ENCODE measurements around the gene CD2BP2. TPM values are rescaled to one million over a fixed set of nuclear protein-coding genes. Genes with fewer than 3 reads are reported as not detected.
A peak's percentile ranks its signal among the peaks of the same experiment; 100 is the strongest.

Gene CD2BP2
- total RNA-seq, 2 experiments from 2014 or later = 60.7 to 61.4 TPM

DNA sequence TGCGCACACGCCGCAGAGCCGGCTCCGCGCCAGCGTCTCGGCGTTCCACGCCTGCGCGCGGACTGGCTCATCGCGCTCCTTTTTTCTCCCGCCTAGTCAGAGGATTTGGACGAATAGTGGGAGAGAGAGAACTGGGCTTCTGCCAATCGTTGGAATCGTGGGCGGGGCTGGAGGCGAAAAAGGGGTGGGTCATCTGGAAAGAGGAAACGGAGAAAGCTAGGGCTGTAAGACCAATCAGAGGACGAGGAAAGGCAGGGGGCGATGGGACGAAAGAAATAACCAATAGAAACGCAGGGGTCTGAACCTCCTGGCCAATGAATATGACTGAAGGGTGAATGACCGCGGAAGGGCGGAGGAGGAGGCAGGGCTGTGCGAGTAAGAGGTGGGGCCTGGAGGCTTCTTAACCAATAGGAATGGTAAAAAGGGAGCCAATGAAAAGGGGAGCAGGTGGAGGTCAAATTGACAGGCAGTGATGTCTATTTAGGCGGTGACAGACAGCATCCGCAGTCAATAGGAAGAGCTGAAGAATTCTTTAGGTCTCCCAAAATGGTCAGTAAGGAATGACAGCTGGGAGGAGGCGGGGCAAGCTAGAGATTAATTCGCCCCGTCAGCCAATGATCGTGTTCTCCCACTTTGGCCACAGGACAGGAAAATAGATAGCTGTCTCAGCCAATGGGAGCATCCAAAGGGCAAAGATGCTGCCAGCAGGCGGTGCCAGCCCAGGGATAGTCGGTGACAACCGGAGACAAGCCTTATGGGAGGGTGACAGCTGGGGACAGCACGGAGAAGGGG lies 15.5 kb upstream of the CD2BP2 start, which contains the start of gene TBC1D10B:
Gene TBC1D10B (minus strand): TSS at position 39 of the 792 bp plus-strand sequence. CDS start 311 bp downstream, outside the sequence.
- H3K27ac Mint-ChIP-seq = peak within 1 kb of the TSS; percentile 95
- H3K4me3 Mint-ChIP-seq = peak within 1 kb of the TSS; percentile 91
- ChIA-PET CTCF (interaction anchor here (0.6 to 3.4 kb wide), 13 partner anchors 12 to 327 kb away, joined by 3 to 25 read pairs (median 5); partner anchors contain the start of genes CD2BP2, DCTPP1, SEPTIN1 and TBX6), POLR2A (interaction anchor here (0.7 to 3.5 kb wide), 6 partner anchors 9 to 280 kb away, joined by 3 to 16 read pairs (median 4); partner anchors contain the start of genes PRR14 and SEPTIN1)
- intact Hi-C loops (cut with micrococcal nuclease) = loop anchor here (1.0 to 10.0 kb wide), 8 partner anchors 8 to 554 kb away; partner anchors contain the start of genes CD2BP2, FBXL19, MVP and ZNF771
- peaks cover 3% of the 10 kb centered on the region for H3K27me3 Mint-ChIP-seq
- peak; percentile 100 for DNase-seq
- H3K9me3 Mint-ChIP-seq = no peaks in the 10 kb centered on the region
- peaks cover 24% of the 10 kb centered on the region for H3K36me3 Mint-ChIP-seq
- peaks cover 34% of the 10 kb centered on the region for H3K4me1 Mint-ChIP-seq (ENCODE audit: low read depth)

DNA sequence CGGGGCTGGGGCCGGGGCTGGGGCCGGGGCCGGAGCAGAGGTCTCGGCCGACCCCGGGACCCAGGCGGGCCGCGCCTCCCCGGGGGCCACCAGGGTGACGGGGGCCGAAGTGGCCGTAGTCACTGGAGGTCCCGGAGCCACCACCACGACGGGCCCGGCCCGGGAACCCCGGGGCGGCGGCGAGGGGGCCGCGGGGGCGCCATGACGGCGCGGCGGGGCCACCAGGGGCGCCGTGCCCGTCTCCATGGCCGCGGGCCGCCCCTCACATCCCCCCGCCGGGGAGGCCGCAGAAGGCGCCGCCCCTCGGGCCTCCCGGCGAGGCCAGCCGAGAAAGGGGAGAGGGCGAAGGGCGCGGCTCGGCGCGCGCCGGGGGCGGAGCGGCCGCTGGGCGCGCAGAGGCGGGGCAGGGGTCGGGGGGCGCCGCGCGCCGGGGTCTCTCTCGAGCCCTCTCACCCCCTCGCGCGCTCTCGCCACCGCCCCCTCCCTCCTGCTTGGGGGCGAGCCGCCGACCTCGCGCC lies 14.9 kb upstream of the CD2BP2 start:
- CTCF ChIA-PET = interaction anchor here (1.3 to 3.4 kb wide), 5 partner anchors 13 to 184 kb away, joined by 5 to 25 read pairs (median 11); partner anchors contain the start of genes CD2BP2, SEPTIN1 and ZNF771
- peaks cover 40% of the 10 kb centered on the region for H3K4me1 Mint-ChIP-seq (ENCODE audit: low read depth)
- intact Hi-C loops (cut with micrococcal nuclease) = loop anchor here (1.0 to 10.0 kb wide), 8 partner anchors 8 to 555 kb away; partner anchors contain the start of genes CD2BP2, FBXL19, MVP and ZNF771

DNA sequence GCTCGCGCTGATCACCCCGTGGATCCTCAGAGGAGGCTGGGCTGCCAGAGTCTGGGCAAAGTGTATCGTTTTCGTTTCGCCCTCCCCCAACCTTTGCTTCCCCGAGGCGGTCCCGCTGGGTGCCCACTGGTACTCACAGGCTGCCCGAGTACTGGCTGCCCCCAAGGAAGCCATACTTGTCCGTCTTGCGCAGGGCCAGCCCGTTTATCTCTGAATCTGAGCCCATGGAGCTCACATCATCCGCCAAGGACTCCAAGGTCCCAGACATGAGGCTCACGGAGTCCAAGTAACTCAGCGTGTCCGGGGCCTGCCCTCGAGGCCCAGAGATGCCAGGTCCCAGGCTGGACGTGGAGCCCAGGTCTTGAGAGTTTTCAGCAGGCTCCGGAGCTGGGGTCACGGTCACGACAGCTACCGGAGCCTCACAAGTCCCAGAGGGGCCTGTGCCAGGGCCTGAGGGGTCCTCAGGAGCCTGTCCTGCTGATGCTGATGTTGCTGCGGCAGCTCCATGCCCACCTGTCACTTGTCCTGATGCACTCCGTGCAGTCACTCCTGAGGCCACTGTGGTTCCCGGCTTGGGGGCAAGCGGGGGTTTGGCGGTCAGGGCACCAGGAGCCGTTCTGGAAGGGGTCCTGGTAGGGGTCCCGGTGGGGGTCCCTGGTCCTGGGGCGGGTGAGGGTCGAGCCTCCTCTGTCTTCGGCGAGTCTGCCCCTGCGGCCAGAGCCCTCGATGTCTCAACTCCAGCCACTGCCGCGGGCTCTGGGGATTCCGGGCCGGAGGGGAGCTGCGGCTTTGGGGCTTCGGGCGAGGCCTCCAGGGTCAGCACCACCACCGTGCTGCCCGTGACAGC lies 14.2 kb upstream of the CD2BP2 start:
- Mint-ChIP-seq H3K27ac (peak overlapping the region; percentile 49), H3K36me3 (peaks cover 36% of the 10 kb centered on the region), H3K4me1 (ENCODE audit: low read depth) (peaks cover 41% of the 10 kb centered on the region), H3K27me3 (peaks cover 3% of the 10 kb centered on the region), H3K9me3 (no peaks in the 10 kb centered on the region), H3K4me3 (peak overlapping the region; percentile 91)
- CTCF ChIA-PET = interaction anchor here (2.0 to 3.4 kb wide), 3 partner anchors 13 to 40 kb away, joined by 10 to 18 read pairs (median 11); partner anchors contain the start of genes CD2BP2 and SEPTIN1
- DNase-seq = no peak
- intact Hi-C loops (cut with micrococcal nuclease) = no loop called here
- POLR2A ChIA-PET = interaction anchor here (0.9 to 3.5 kb wide), 6 partner anchors 13 to 40 kb away, joined by 3 to 16 read pairs (median 4); partner anchors contain the start of genes SEPTIN1 and ZNF771

More for the DNA sequence above, 14.9 kb upstream of the CD2BP2 start:
- Mint-ChIP-seq H3K36me3 (peaks cover 29% of the 10 kb centered on the region), H3K27me3 (peaks cover 3% of the 10 kb centered on the region), H3K4me3 (peak overlapping the region; percentile 91), H3K9me3 (no peaks in the 10 kb centered on the region), H3K27ac (peak overlapping the region; percentile 85)
- POLR2A ChIA-PET = interaction anchor here (1.3 to 3.5 kb wide), 3 partner anchors 12 to 37 kb away, joined by 4 to 16 read pairs (median 7); partner anchors contain the start of genes SEPTIN1 and ZNF771
- DNase-seq = no peak

DNA sequence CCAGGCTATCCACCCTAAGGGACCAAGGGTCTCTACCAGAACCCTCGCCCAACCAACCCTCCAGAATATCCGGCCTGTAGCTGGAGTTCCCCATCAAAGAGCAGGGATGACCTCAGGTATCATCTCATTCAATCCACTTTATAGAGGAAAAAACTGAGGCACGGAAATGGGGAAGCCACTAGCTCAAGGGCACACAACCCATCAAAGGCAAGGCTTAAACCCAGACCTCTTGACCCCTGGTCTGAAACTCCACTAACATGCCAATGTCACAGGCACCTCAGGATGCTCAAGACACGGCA lies 13.6 kb upstream of the CD2BP2 start:
- Mint-ChIP-seq H3K9me3 (no peaks in the 10 kb centered on the region), H3K4me1 (ENCODE audit: low read depth) (peaks cover 41% of the 10 kb centered on the region), H3K4me3 (peak overlapping the region; percentile 91), H3K27me3 (peaks cover 3% of the 10 kb centered on the region), H3K27ac (peak overlapping the region; percentile 49), H3K36me3 (peaks cover 36% of the 10 kb centered on the region)
- intact Hi-C loops (cut with micrococcal nuclease) = no loop called here
- POLR2A ChIA-PET = interaction anchor here (0.9 to 3.5 kb wide), 6 partner anchors 14 to 41 kb away, joined by 3 to 16 read pairs (median 4); partner anchors contain the start of genes SEPTIN1 and ZNF771
- CTCF ChIA-PET = interaction anchor here (2.0 to 3.4 kb wide), 2 partner anchors 14 to 41 kb away, joined by 11 to 18 read pairs; partner anchors contain the start of gene SEPTIN1
- DNase-seq = no peak

DNA sequence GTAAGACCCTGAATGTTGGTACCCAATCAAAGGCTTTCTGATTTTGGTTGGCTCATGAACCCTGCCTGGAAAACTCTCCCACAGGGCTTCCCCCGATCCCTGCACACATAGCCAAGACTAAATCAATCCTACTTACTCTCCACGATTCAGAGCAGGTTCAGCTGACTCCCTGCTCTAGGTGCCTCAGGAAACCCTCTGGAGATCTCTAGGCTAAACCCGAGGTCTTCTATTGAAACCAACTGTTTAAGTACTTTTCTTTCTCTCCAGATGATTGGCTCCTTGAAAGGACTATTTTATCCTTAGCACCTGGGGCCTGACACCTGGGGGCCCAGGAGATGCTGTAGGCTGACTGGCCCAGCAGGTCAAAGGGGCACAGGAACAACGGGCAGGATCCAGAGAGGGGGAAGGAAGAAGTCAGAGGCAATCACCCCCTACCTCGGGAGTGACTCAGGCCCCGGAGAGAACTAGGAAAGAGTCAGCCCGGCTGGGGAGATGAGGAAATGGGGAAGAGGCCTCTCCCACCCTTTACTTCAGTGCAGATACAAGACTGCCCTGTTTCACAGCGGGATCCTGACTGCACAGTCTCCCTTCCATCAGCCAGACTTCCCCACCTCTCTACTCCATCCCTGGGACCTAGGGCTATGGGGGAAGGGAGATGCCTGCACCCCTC lies 13.1 kb upstream of the CD2BP2 start:
- ChIA-PET CTCF (interaction anchor here (2.0 to 3.4 kb wide), 2 partner anchors 14 to 41 kb away, joined by 11 to 18 read pairs; partner anchors contain the start of gene SEPTIN1), POLR2A (interaction anchor here (1.0 to 3.5 kb wide), 5 partner anchors 14 to 41 kb away, joined by 3 to 16 read pairs (median 5); partner anchors contain the start of genes SEPTIN1 and ZNF771)
- Mint-ChIP-seq H3K27me3 (peaks cover 3% of the 10 kb centered on the region), H3K9me3 (no peaks in the 10 kb centered on the region), H3K27ac (peak overlapping the region; percentile 49), H3K36me3 (peaks cover 40% of the 10 kb centered on the region), H3K4me1 (ENCODE audit: low read depth) (peaks cover 41% of the 10 kb centered on the region), H3K4me3 (peak overlapping the region; percentile 91)
- no peak for DNase-seq
- intact Hi-C loops (cut with micrococcal nuclease) = no loop called here

DNA sequence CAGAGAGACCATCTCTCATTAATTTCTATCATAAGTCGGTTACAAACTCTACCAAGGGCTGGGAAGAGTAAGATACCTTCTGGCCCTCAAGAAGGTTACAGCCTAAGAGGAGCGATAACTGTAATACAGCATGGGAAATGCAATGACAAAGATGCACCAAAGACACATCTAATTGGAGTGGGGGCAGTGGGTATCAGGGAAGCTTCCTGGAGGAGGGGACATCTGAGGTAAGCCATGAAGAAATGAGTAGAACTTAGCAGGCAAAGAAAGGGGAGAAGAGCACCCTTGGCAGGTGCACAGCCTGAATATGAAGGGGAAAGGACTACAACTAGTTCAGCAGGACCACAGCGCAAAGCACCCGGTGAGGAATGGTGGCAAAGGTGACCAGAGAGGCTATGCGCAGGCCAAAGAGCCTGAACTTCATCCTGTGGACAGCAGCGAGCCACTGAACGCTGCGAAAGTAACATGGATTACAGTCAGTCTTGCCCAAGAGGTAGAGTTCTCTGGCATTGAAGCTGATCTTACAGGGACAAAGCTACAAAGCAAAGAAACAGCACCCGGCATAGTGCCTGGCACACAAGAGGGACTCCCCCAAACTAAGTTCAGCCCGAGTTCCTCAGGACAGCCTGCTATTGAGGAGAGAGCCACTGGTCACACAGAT lies 12.4 kb upstream of the CD2BP2 start:
- Mint-ChIP-seq H3K36me3 (peaks cover 44% of the 10 kb centered on the region), H3K9me3 (no peaks in the 10 kb centered on the region), H3K4me1 (ENCODE audit: low read depth) (peaks cover 41% of the 10 kb centered on the region), H3K4me3 (peak overlapping the region; percentile 91), H3K27me3 (peaks cover 3% of the 10 kb centered on the region), H3K27ac (peak overlapping the region; percentile 49)
- no peak for DNase-seq
- CTCF ChIA-PET = no interaction called here
- POLR2A ChIA-PET = interaction anchor here (1.3 kb wide), 1 partner anchor 11 kb away, joined by 5 read pairs; no protein-coding TSS in a partner anchor
- intact Hi-C loops (cut with micrococcal nuclease) = no loop called here

DNA sequence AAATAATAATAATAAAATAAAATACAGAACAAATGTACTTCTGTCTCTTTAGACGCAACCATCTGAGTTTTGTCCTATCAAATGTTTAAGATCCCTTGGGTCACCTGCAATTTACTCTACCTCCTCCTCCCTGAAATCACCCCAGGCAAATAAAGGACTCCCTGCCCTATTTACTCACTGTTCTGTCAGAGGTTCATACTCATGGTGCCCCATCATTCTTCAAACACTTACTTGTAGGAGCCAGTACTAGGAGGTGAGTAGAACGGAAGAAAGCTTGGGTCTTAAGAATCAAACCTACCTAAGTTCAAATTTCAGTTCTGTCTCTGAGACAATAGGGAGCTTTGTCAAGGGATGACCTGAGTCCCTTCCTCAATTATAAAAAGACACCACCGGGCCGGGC lies 11.4 kb upstream of the CD2BP2 start:
- Mint-ChIP-seq H3K4me1 (ENCODE audit: low read depth) (peaks cover 35% of the 10 kb centered on the region), H3K36me3 (peaks cover 44% of the 10 kb centered on the region), H3K27me3 (peaks cover 3% of the 10 kb centered on the region), H3K4me3 (peak overlapping the region; percentile 91), H3K9me3 (no peaks in the 10 kb centered on the region), H3K27ac (no peak overlapping the region)
- DNase-seq = no peak
- POLR2A ChIA-PET = interaction anchor here (1.3 kb wide), 1 partner anchor 12 kb away, joined by 5 read pairs; no protein-coding TSS in a partner anchor
- intact Hi-C loops (cut with micrococcal nuclease) = no loop called here
- CTCF ChIA-PET = no interaction called here

DNA sequence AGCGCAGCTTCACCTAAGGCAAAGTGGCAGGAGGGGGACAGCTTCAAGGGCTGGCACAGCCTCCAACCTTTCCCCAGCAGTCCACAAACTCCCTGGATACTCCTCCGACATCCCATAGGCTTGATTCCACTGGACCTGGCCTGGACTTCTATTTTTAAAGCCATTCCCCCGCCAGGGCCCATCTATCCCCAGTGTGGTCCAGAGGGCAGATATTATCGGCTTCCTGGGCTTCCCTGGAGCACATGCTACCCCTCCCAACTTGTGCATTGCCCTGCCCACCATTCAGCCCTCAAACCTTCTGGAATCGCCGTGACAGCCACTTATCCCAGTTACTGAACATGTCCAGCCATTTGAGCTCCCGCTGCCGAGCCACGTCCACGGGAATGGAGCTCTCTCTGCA lies 10.1 kb upstream of the CD2BP2 start:
- intact Hi-C loops (cut with micrococcal nuclease) = no loop called here
- Mint-ChIP-seq H3K27ac (no peak overlapping the region), H3K4me1 (ENCODE audit: low read depth) (peaks cover 30% of the 10 kb centered on the region), H3K27me3 (no peaks in the 10 kb centered on the region), H3K36me3 (peaks cover 44% of the 10 kb centered on the region), H3K9me3 (no peaks in the 10 kb centered on the region), H3K4me3 (no peak overlapping the region)
- ChIA-PET POLR2A (no interaction called here), CTCF (interaction anchor here (0.8 to 0.9 kb wide), 2 partner anchors 30 to 233 kb away, joined by 3 to 5 read pairs; partner anchors contain the start of gene ZNF48)
- no peak for DNase-seq

DNA sequence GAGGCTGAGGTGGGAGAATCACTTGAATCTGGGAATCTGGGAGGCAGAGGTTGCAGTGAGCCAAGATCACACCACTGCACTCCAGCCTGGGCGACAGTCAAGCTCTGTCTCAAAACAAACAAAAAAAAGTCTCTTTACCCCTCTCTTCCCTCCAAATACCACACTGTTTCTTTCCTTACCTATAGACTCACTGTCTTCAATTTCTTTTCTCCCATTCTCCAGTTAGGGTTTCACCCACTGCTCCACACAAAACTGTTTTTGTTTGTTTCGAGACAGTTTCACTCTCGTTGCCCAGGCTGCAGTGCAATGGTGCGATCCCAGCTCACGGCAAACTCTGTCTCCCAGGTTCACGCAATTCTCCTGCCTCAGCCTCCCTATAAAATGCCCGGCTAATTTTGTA lies 6.1 kb upstream of the CD2BP2 start:
- ChIA-PET POLR2A (interaction anchor here (0.6 kb wide), 1 partner anchor 268 kb away, joined by 3 read pairs; no protein-coding TSS in a partner anchor), CTCF (no interaction called here)

DNA sequence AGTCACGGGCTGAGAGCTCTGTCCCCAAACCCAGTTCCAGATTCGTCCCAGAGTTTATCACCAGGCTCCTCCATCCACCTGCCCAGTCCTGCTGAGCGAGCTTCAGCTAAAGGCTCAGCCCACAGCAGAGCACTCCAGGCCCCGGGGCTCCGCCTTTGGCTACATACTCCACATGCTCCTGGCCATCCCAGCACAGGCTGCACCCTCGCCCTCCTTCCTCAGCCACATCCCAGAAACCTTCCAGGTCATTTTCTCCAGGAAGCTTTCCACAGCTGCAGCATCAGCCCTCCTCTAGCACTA lies 4.7 kb upstream of the CD2BP2 start:
- CTCF ChIA-PET = interaction anchor here (1.2 kb wide), 1 partner anchor 35 kb away, joined by 4 read pairs; the partner anchor contains the start of gene ZNF48
- H3K4me1 Mint-ChIP-seq (ENCODE audit: low read depth) = peaks cover 17% of the 10 kb centered on the region
- H3K27ac Mint-ChIP-seq = no peak overlapping the region

More for the DNA sequence above, 6.1 kb upstream of the CD2BP2 start:
- Mint-ChIP-seq H3K36me3 (peaks cover 42% of the 10 kb centered on the region), H3K4me1 (ENCODE audit: low read depth) (peaks cover 20% of the 10 kb centered on the region), H3K9me3 (no peaks in the 10 kb centered on the region), H3K27me3 (no peaks in the 10 kb centered on the region), H3K27ac (no peak overlapping the region), H3K4me3 (no peak overlapping the region)
- intact Hi-C loops (cut with micrococcal nuclease) = no loop called here
- DNase-seq = no peak

More for the DNA sequence above, 4.7 kb upstream of the CD2BP2 start:
- intact Hi-C loops (cut with micrococcal nuclease) = no loop called here
- H3K9me3 Mint-ChIP-seq = no peaks in the 10 kb centered on the region
- POLR2A ChIA-PET = no interaction called here
- no peak for DNase-seq
- no peaks in the 10 kb centered on the region for H3K27me3 Mint-ChIP-seq
- H3K36me3 Mint-ChIP-seq = peaks cover 37% of the 10 kb centered on the region
- H3K4me3 Mint-ChIP-seq = no peak overlapping the region
